H1 (cell line): Measurements from ENCODE around the gene SMURF2. TPM values are rescaled to one million over a fixed set of nuclear protein-coding genes. Genes with fewer than 3 reads are reported as not detected.
A peak's percentile ranks its signal among the peaks of the same experiment; 100 is the strongest.

ENCODE experiments used
- CEBPB ChIP-seq: IDR thresholded peaks from 2 replicates; pipeline ENCODE4 v1.6.1; 2012; ENCODE audit warnings: low read depth, low read length
- POLR2AphosphoS5 ChIP-seq: IDR thresholded peaks from 2 replicates; pipeline ENCODE4 v1.6.1; 2011; ENCODE audit warnings: low read depth, low read length
- RBBP5 ChIP-seq: IDR thresholded peaks from 2 replicates; pipeline ENCODE4 v1.7.1; 2012; ENCODE audit warnings: low read depth, mild to moderate bottlenecking, inconsistent platforms, low read length, moderate library complexity, borderline replicate concordance
- RNF2 ChIP-seq: fragments of 200-900, 300-1000 bp; sonication (generic); IDR thresholded peaks from 2 replicates; pipeline ENCODE4 v1.7.1; 2016; ENCODE audit warnings: borderline replicate concordance, low read depth, mild to moderate bottlenecking, antibody characterized with exemption, low read length; ENCODE audit not compliant: poor library complexity, severe bottlenecking; ENCODE audit errors: missing control alignments
- SP1 ChIP-seq: IDR thresholded peaks from 2 replicates; pipeline ENCODE4 v1.6.1; 2011; ENCODE audit warnings: low read depth, low read length
- polyA plus RNA-seq, 7 experiments: library from polyadenylated mRNA; depleted of rRNA in 3 of 7; stranded (reverse) in 5 of 7; unstranded in 2 of 7; fragments of >200 nt in 5 of 7; fragments of 200-250 nt in 2 of 7; gene quantifications; 1 replicate in 5 of 7; 2 replicates in 1 of 7; 4 replicates in 1 of 7; pipeline versions ENCODE4 v1.2.1 to v1.2.3, GENCODE V29; 2011 to 2013; ENCODE audit warnings: missing spikeins in 2 of 7, mixed read lengths in 2 of 7
- total RNA-seq: library from RNA; stranded (reverse); fragmentation: NEBNext Ultra II Directional; extraction: Animal tissue kit (Norgen Biotek cat#: 25700); gene quantifications from 2 replicates; pipeline ENCODE4 v1.2.1, GENCODE V29; 2021

SMURF2 gene
- total and polyA plus RNA-seq, 2 of the 8 experiments (the other 6 are each of a cell fraction or from before 2014, with no cell fraction given), result 7.2 to 29.2 TPM

GRCh38 chr17:64496786-64497564 is 165.1 kb downstream of the SMURF2 start, which contains the start of gene POLG2 (continued):
- TF ChIP-seq RNF2 (no peak), CEBPB (no peak), RBBP5 (peak; percentile 77; the same call in 1 of the 2 replicates), SP1 (no peak), POLR2AphosphoS5 (peak; percentile 79)
- TF ChIP-seq, all 59 proteins: peak for 23
